Neural cell (in vitro differentiated cells): ENCODE results near the gene RGS14. TPM values are rescaled to one million over a fixed set of nuclear protein-coding genes. Genes with fewer than 3 reads are reported as not detected.

ENCODE experiments used
- H2AFZ ChIP-seq: fragments of 200-600, 300-800 bp; sonication (generic), shearing (Covaris generic); 2 replicates; pipeline ENCODE4 v1.6.0; 2014; ENCODE audit warnings: low read depth, mild to moderate bottlenecking, antibody characterized with exemption, low read length, moderate library complexity
- H3F3A ChIP-seq: fragments of 200-600 bp; shearing (Covaris generic); 2 replicates; pipeline ENCODE4 v1.6.1; 2016; ENCODE audit warnings: mild to moderate bottlenecking, moderate library complexity, mixed read lengths, antibody characterized with exemption, low read length; ENCODE audit not compliant: insufficient read depth, poor library complexity, severe bottlenecking
- H3K27ac ChIP-seq: fragments of 200-600, 300-800 bp; sonication (generic), shearing (Covaris generic); 2 replicates; pipeline ENCODE4 v1.5.1; 2014; ENCODE audit warnings: mild to moderate bottlenecking, low read length, moderate library complexity
- H3K27me3 ChIP-seq: fragments of 300-800, 200-600 bp; sonication (generic), shearing (Covaris generic); 2 replicates; pipeline ENCODE4 v1.6.0; 2014; ENCODE audit warnings: mild to moderate bottlenecking, low read depth, low read length, moderate library complexity; ENCODE audit not compliant: insufficient read depth
- H3K36me3 ChIP-seq: fragments of 300-800, 200-600 bp; sonication (generic), shearing (Covaris generic); 2 replicates; pipeline ENCODE4 v1.5.1; 2014; ENCODE audit warnings: mild to moderate bottlenecking, antibody characterized with exemption, low read length, moderate library complexity; ENCODE audit not compliant: insufficient read depth
- H3K4me2 ChIP-seq: fragments of 300-800, 200-600 bp; sonication (generic), shearing (Covaris generic); 2 replicates; pipeline ENCODE4 v1.6.0; 2014; ENCODE audit warnings: mild to moderate bottlenecking, low read length
- H3K4me3 ChIP-seq: fragments of 300-800, 200-600 bp; sonication (generic), shearing (Covaris generic); 2 replicates; pipeline ENCODE4 v1.5.1; 2014; ENCODE audit warnings: mild to moderate bottlenecking, low read length, moderate library complexity
- H3K79me2 ChIP-seq: fragments of 200-600 bp; shearing (Covaris generic); replicated peaks from 2 replicates; pipeline ENCODE4 v1.6.0; 2014; ENCODE audit warnings: mild to moderate bottlenecking, low read length, moderate library complexity; ENCODE audit not compliant: insufficient read depth
- H3K9ac ChIP-seq: fragments of 300-800, 200-600 bp; sonication (generic), shearing (Covaris generic); 2 replicates; pipeline ENCODE4 v1.6.1; 2016; ENCODE audit warnings: mild to moderate bottlenecking, low read length, mixed read lengths
- H3K9me2 ChIP-seq: fragments of 200-600 bp; shearing (Covaris generic); 2 replicates; pipeline ENCODE4 v1.6.1; 2016; ENCODE audit warnings: mild to moderate bottlenecking, low read length, mixed read lengths; ENCODE audit not compliant: insufficient read depth
- H3K9me3 ChIP-seq: fragments of 200-600, 300-800 bp; sonication (generic), shearing (Covaris generic); 2 replicates; pipeline ENCODE4 v1.6.1; 2016; ENCODE audit warnings: mild to moderate bottlenecking, mixed run types, low read length, moderate library complexity, mixed read lengths
- H4K20me1 ChIP-seq: fragments of 200-600 bp; shearing (Covaris generic); 2 replicates; pipeline ENCODE4 v1.6.1; 2016; ENCODE audit warnings: mild to moderate bottlenecking, mixed run types; ENCODE audit not compliant: insufficient read depth
- EP300 ChIP-seq: fragments of 450-650 bp; conservative IDR thresholded peaks from 2 replicates; pipeline ENCODE4 v1.6.1; 2014; ENCODE audit warnings: antibody characterized with exemption, mild to moderate bottlenecking, moderate library complexity; ENCODE audit not compliant: poor library complexity, severe bottlenecking
- EZH2 ChIP-seq: fragments of 200-600, 300-800 bp; shearing (Covaris generic), sonication (generic); IDR thresholded peaks from 2 replicates; pipeline ENCODE4 v1.6.1; 2014; ENCODE audit warnings: antibody characterized with exemption, low read length, borderline replicate concordance, mild to moderate bottlenecking; ENCODE audit not compliant: insufficient read depth, poor library complexity, severe bottlenecking
- MXI1 ChIP-seq: fragments of 450-650 bp; conservative IDR thresholded peaks from 2 replicates; pipeline ENCODE4 v1.6.1; 2014; ENCODE audit warnings: antibody characterized with exemption, mild to moderate bottlenecking; ENCODE audit not compliant: poor library complexity, severe bottlenecking
- POLR2AphosphoS5 ChIP-seq: IDR thresholded peaks from 2 replicates; pipeline ENCODE4 v1.6.1; 2012
- RAD21 ChIP-seq: fragments of 450-650 bp; conservative IDR thresholded peaks from 2 replicates; pipeline ENCODE4 v1.6.1; 2014; ENCODE audit warnings: antibody characterized with exemption, mild to moderate bottlenecking, moderate library complexity
- SMC3 ChIP-seq: fragments of 450-650 bp; conservative IDR thresholded peaks from 2 replicates; pipeline ENCODE4 v1.6.1; 2014; ENCODE audit warnings: antibody characterized with exemption, mild to moderate bottlenecking, moderate library complexity; ENCODE audit not compliant: poor library complexity
- TAF1 ChIP-seq: IDR thresholded peaks from 2 replicates; pipeline ENCODE4 v1.6.1; 2012; ENCODE audit warnings: low read depth
- polyA plus RNA-seq: library from polyadenylated mRNA; depleted of rRNA; stranded (reverse); fragments of >200 nt; gene quantifications from 2 replicates; pipeline ENCODE4 v1.2.3, GENCODE V29; 2014
- TF ChIP-seq, protein P1 (sequence below): IDR thresholded peaks from 2 replicates; pipeline ENCODE4 v1.6.1; 2012; ENCODE audit warnings: borderline replicate concordance
- TF ChIP-seq, protein P2 (sequence below): fragments of 450-650 bp; IDR thresholded peaks from 2 replicates; pipeline ENCODE4 v1.5.1; 2014; ENCODE audit warnings: antibody characterized with exemption, mild to moderate bottlenecking, moderate library complexity; ENCODE audit not compliant: poor library complexity, severe bottlenecking

The RGS14 gene
- polyA plus RNA-seq, 1 donor from 2014 or later, result 32.3 TPM

DNA sequence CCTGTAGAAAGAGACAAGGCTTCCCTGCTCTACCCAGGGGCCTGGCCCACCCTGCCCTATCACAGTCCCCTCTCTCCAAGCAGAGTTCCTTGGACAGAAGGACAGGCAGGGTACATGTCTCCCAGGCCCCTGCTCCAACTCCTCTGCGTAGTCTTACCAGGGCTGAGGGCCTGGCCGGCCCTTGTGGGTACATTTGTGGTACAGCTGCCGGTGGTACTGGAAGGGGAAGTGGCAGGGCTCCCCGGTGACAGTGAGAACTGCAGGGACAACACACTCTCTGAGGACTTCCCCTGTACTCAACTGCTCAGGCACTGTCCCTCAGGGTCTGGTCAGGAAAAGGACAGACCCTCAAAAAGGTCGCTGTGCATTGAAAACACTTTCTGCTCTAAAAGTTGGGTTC is 48.1 kb downstream of the RGS14 start:
- Histone ChIP-seq H2AFZ (no peak overlapping the region), H3K36me3 (no peaks in the 10 kb centered on the region), H3K27me3 (peaks cover 42% of the 10 kb centered on the region), H3K9ac (no peak overlapping the region), H3K4me2 (no peak overlapping the region), H3K27ac (no peak overlapping the region), H3K9me3 (no peaks in the 10 kb centered on the region), H3K9me2 (no peaks in the 10 kb centered on the region), H4K20me1 (no peaks in the 10 kb centered on the region), H3K4me3 (no peak overlapping the region), H3K79me2 (no peaks in the 10 kb centered on the region), H3F3A (no peaks in the 10 kb centered on the region)
- TF ChIP-seq EZH2, result no peak
- no peak for TF ChIP-seq POLR2AphosphoS5
- no peak for TF ChIP-seq SMC3
- no peak for TF ChIP-seq MXI1

DNA sequence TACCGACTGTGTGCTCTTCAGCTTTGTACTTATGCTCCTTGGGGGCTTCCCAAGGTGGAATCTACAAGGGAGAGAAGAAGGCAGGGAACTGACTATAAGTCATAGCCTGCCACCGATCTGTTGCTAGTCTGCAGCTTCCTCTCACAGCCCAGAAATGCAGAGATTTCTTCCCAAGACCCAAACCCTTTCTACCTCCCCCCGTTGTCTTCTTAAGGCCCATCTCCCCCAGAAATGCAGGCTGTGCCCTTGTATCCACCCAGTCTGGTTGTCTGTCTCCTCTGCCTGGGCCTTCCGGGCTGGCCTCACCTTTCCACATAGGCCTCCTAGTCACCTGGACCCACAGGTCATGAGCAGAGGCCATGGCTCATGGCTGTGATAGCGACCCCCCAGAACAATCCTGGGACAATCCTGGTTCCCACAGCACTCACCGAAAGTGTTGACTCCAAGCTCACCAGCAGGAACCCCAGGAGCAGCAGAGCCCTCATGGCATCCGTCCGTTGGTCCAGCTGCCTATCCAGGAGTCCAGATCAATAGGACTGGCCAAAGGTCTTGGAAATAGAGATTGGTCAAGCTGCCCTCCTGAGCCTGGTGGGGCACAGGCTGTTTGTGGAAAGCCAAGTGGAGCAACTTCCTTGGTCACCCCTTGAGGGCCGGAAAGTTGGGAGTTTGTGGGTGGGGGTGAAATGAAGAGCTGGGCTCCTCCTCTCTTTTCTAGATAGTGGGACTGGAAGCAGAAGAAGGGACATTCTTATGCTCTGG is 51.5 kb downstream of the RGS14 start, which contains the start of gene F12:
Gene F12 (minus strand): TSS at position 522 of the 759 bp plus-strand sequence. CDS start 37 bp downstream, at position 485.
- H3F3A ChIP-seq, result no peaks in the 10 kb centered on the region
- TF ChIP-seq POLR2AphosphoS5, result no peak
- TF ChIP-seq TAF1, result no peak
- TF ChIP-seq, protein P1, sequence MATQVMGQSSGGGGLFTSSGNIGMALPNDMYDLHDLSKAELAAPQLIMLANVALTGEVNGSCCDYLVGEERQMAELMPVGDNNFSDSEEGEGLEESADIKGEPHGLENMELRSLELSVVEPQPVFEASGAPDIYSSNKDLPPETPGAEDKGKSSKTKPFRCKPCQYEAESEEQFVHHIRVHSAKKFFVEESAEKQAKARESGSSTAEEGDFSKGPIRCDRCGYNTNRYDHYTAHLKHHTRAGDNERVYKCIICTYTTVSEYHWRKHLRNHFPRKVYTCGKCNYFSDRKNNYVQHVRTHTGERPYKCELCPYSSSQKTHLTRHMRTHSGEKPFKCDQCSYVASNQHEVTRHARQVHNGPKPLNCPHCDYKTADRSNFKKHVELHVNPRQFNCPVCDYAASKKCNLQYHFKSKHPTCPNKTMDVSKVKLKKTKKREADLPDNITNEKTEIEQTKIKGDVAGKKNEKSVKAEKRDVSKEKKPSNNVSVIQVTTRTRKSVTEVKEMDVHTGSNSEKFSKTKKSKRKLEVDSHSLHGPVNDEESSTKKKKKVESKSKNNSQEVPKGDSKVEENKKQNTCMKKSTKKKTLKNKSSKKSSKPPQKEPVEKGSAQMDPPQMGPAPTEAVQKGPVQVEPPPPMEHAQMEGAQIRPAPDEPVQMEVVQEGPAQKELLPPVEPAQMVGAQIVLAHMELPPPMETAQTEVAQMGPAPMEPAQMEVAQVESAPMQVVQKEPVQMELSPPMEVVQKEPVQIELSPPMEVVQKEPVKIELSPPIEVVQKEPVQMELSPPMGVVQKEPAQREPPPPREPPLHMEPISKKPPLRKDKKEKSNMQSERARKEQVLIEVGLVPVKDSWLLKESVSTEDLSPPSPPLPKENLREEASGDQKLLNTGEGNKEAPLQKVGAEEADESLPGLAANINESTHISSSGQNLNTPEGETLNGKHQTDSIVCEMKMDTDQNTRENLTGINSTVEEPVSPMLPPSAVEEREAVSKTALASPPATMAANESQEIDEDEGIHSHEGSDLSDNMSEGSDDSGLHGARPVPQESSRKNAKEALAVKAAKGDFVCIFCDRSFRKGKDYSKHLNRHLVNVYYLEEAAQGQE, result no peak
- TF ChIP-seq EZH2, result no peak
- TF ChIP-seq MXI1, result no peak
- no peak for TF ChIP-seq EP300
- H3K27me3 ChIP-seq, result peaks cover 9% of the 10 kb centered on the region

DNA sequence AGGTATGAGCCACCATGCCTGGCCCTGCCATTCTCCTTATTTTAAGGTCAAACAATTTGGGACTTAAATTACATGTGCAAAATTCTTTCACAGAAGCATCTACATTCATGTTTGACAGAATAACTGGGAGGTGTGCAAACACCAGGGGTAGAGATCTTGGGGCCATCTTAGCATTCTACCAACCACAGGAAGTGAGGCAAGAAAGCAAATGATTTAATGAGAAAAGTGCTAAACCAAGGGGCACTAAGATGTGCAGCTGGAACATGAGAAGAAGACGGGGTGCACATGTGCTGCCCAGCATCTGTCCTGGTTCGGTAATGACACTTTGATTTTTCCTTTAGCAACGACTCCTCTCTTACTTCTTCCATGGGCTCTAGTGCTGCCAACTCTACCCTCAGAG is 52.9 kb downstream of the RGS14 start:
- no peak overlapping the region for H3K9ac ChIP-seq
- H4K20me1 ChIP-seq, result no peaks in the 10 kb centered on the region
- no peak overlapping the region for H2AFZ ChIP-seq
- no peaks in the 10 kb centered on the region for H3K9me3 ChIP-seq
- no peak for TF ChIP-seq SMC3
- no peak for TF ChIP-seq EZH2
- TF ChIP-seq, protein P1, result no peak
- no peak for TF ChIP-seq EP300
- no peak for TF ChIP-seq TAF1
- TF ChIP-seq POLR2AphosphoS5, result no peak
- TF ChIP-seq, protein P2, sequence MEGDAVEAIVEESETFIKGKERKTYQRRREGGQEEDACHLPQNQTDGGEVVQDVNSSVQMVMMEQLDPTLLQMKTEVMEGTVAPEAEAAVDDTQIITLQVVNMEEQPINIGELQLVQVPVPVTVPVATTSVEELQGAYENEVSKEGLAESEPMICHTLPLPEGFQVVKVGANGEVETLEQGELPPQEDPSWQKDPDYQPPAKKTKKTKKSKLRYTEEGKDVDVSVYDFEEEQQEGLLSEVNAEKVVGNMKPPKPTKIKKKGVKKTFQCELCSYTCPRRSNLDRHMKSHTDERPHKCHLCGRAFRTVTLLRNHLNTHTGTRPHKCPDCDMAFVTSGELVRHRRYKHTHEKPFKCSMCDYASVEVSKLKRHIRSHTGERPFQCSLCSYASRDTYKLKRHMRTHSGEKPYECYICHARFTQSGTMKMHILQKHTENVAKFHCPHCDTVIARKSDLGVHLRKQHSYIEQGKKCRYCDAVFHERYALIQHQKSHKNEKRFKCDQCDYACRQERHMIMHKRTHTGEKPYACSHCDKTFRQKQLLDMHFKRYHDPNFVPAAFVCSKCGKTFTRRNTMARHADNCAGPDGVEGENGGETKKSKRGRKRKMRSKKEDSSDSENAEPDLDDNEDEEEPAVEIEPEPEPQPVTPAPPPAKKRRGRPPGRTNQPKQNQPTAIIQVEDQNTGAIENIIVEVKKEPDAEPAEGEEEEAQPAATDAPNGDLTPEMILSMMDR, result no peak
- no peak for TF ChIP-seq MXI1
- no peak for TF ChIP-seq RAD21
- no peaks in the 10 kb centered on the region for H3K27me3 ChIP-seq
- no peaks in the 10 kb centered on the region for H3K9me2 ChIP-seq
- H3K27ac ChIP-seq, result no peak overlapping the region
- H3K4me2 ChIP-seq, result no peak overlapping the region
- H3K79me2 ChIP-seq, result no peaks in the 10 kb centered on the region
- H3K36me3 ChIP-seq, result no peaks in the 10 kb centered on the region
- H3K4me3 ChIP-seq, result no peak overlapping the region
- H3F3A ChIP-seq, result no peaks in the 10 kb centered on the region

More for the DNA sequence above, 51.5 kb downstream of the RGS14 start, which contains the start of gene F12:
- Histone ChIP-seq H3K36me3 (no peaks in the 10 kb centered on the region), H3K9me3 (no peaks in the 10 kb centered on the region), H3K4me3 (no peak within 1 kb of the TSS), H3K27ac (no peak within 1 kb of the TSS), H3K4me2 (no peak within 1 kb of the TSS), H2AFZ (no peak within 1 kb of the TSS), H3K9me2 (no peaks in the 10 kb centered on the region), H4K20me1 (no peaks in the 10 kb centered on the region), H3K79me2 (no peaks in the 10 kb centered on the region), H3K9ac (no peak within 1 kb of the TSS)
